ENCODE measurements around the gene ZNF490.

DNA sequence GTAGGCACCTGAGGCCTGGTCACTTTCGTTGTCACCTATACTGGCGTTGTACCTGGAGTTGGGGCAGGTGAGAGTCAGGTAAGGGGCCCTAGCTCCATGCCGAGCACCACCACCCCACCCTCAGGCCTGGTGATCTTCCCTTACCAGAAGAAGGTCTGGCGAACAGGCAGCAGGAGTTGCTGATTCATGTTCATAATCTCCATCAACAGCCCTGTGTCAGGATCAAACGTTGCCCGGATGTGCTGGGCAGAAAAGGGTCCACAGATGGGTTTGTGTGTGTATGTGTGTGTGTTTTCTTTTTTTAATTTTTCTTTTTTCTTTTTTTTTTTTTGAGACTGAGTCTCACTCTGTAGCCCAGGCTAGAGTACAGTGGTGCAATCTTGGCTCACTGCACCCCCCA lies 41.6 kb upstream of the ZNF490 start:
- no peak for TF ChIP-seq POLR2AphosphoS5 (IDR thresholded peaks at IDR 0.05; ENCODE audit: low read depth, low read length)
- TF ChIP-seq POLR2A (IDR thresholded peaks at IDR 0.05; ENCODE audit: low read depth, low read length), result no peak

Measured in GM12892 (cell line).